Fibroblast of gingiva (primary cell): Measurements from ENCODE around the gene CCDC142.
"Not testable (repeated sequence)": the region's sequence is repeated elsewhere in the genome, so short reads cannot be mapped to it uniquely, and the experiment has no call there.

Experiments
- DNase-seq: peaks from one replicate; pipeline ENCODE4 v3.0.0-alpha.2; 2011; ENCODE audit warnings: low read depth

Gene CCDC142

GRCh38 chr2:74499267-74499939 is 16.6 kb upstream of the CCDC142 start, which contains the start of gene LBX2:
Gene LBX2 (minus strand): TSS chr2:74499603. CDS start chr2:74499537, 66 bp downstream.
- DNase-seq, result no peak

- no peak for DNase-seq
These were observed 15.9 kb upstream of the CCDC142 start for GRCh38 chr2:74498500-74499266.

GRCh38 chr2:74497777-74498499 is 15.1 kb upstream of the CCDC142 start:
- no peak for DNase-seq

- no peak for DNase-seq
These were observed 14.4 kb upstream of the CCDC142 start for GRCh38 chr2:74496997-74497776.

- DNase-seq, result no peak
These were observed 12.6 kb upstream of the CCDC142 start for GRCh38 chr2:74495440-74495839.

GRCh38 chr2:74493546-74493945 is 10.7 kb upstream of the CCDC142 start:
- DNase-seq, result no peak

- DNase-seq, result no peak
These were observed 9.1 kb upstream of the CCDC142 start for GRCh38 chr2:74491648-74492544.

- no peak for DNase-seq
These were observed 7.1 kb upstream of the CCDC142 start for GRCh38 chr2:74489906-74490305.

- no peak for DNase-seq
These were observed 6.1 kb upstream of the CCDC142 start for GRCh38 chr2:74488643-74489481.

- no peak for DNase-seq
These were observed 3.3 kb upstream of the CCDC142 start for GRCh38 chr2:74486141-74486540.

GRCh38 chr2:74483675-74484164 is 922 bp upstream of the CCDC142 start:
- not testable (repeated sequence) for DNase-seq

- no peak for DNase-seq
These were observed 617 bp downstream of the CCDC142 start for GRCh38 chr2:74481961-74482800.

GRCh38 chr2:74481431-74481830 is 1.4 kb downstream of the CCDC142 start:
- no peak for DNase-seq

- no peak for DNase-seq
These were observed 7.9 kb downstream of the CCDC142 start for GRCh38 chr2:74474899-74475298.

GRCh38 chr2:74474481-74474880 is 8.3 kb downstream of the CCDC142 start:
- DNase-seq, result no peak

GRCh38 chr2:74472945-74473258 is 9.9 kb downstream of the CCDC142 start:
- no peak for DNase-seq

GRCh38 chr2:74472086-74472944 is 10.5 kb downstream of the CCDC142 start, which contains the start of gene MRPL53:
Gene MRPL53 (minus strand): TSS chr2:74472680. CDS start chr2:74472660, 20 bp downstream.
- DNase-seq, result peak; percentile 93
